SK-N-SH (cell line): Measurements from ENCODE around the gene SYT1. TPM values are rescaled to one million over a fixed set of nuclear protein-coding genes. Genes with fewer than 3 reads are reported as not detected.

Experiments used
- CTCF ChIA-PET: fragments of 300-600, 350-600 bp; formaldehyde crosslinking; extraction: SDS; loops from one replicate; lab custom pipeline; 2021; lab: Yijun Ruan, JAX
- POLR2A ChIA-PET: fragments of 350-600 bp; sonication (Branson Sonifier 250); formaldehyde crosslinking; extraction: SDS; loops from one replicate; lab custom pipeline; 2020; ENCODE audit warnings: antibody characterized with exemption, inconsistent platforms; lab: Yijun Ruan, JAX
- DNase-seq: peaks from one replicate; pipeline ENCODE4 v3.0.0; 2012
- H2AFZ ChIP-seq: fragments of 200-600 bp; sonication (generic); 2 replicates; pipeline ENCODE4 v1.8.1; 2016; ENCODE audit warnings: antibody characterized with exemption, mild to moderate bottlenecking, low read depth
- H3F3A ChIP-seq: fragments of 200-600 bp; sonication (generic); replicated peaks from 2 replicates; pipeline ENCODE3; 2016; ENCODE audit warnings: antibody characterized with exemption, mild to moderate bottlenecking; ENCODE audit not compliant: insufficient read depth
- H3K27ac ChIP-seq, 2 experiments: fragments of 200-500 bp in 1 of 2; fragments of 200-600 bp in 1 of 2; sonication (Bioruptor generic) in 1 of 2; sonication (generic), shearing (Covaris generic) in 1 of 2; 2 replicates each; pipeline versions ENCODE4 v1.5.1 to v1.6.1; 2014 to 2016; ENCODE audit warnings: low read depth in 2 of 2, inconsistent platforms in 1 of 2, low read length in 1 of 2, mild to moderate bottlenecking in 1 of 2, mixed read lengths in 1 of 2
- H3K27me3 ChIP-seq: fragments of 200-600 bp; sonication (generic), shearing (Covaris generic); 2 replicates; pipeline ENCODE4 v1.6.1; 2016; ENCODE audit warnings: mixed run types; ENCODE audit not compliant: insufficient read depth
- H3K36me3 ChIP-seq, 2 experiments: fragments of 200-500 bp in 1 of 2; fragments of 200-600 bp in 1 of 2; sonication (Bioruptor generic) in 1 of 2; sonication (generic) in 1 of 2; replicated peaks in 1 of 2; 2 replicates each; pipeline versions ENCODE3 to v1.5.1; 2014 to 2016; ENCODE audit warnings: low read length in 1 of 2, mild to moderate bottlenecking in 1 of 2; ENCODE audit not compliant: insufficient read depth in 2 of 2, control insufficient read depth in 1 of 2
- H3K4me1 ChIP-seq, 2 experiments: fragments of 200-500 bp in 1 of 2; fragments of 200-600 bp in 1 of 2; sonication (Bioruptor generic) in 1 of 2; sonication (generic), shearing (Covaris generic) in 1 of 2; 2 replicates each; pipeline versions ENCODE4 v1.5.1 to v1.6.1; 2014 to 2016; ENCODE audit warnings: low read depth in 1 of 2, low read length in 1 of 2, mixed run types in 1 of 2; ENCODE audit not compliant: insufficient read depth in 2 of 2, control insufficient read depth in 1 of 2
- H3K4me2 ChIP-seq: fragments of 200-600 bp; sonication (generic), shearing (Covaris generic); 2 replicates; pipeline ENCODE4 v1.6.1; 2017; ENCODE audit warnings: mixed run types
- H3K4me3 ChIP-seq, 2 experiments: fragments of 200-500 bp in 1 of 2; fragments of 200-600 bp in 1 of 2; sonication (Bioruptor generic) in 1 of 2; sonication (generic), shearing (Covaris generic) in 1 of 2; 2 replicates each; pipeline versions ENCODE4 v1.5.1 to v1.8.1; 2014 to 2016; ENCODE audit warnings: low read depth in 2 of 2, inconsistent platforms in 1 of 2, low read length in 1 of 2, mild to moderate bottlenecking in 1 of 2, mixed read lengths in 1 of 2, moderate library complexity in 1 of 2
- H3K79me2 ChIP-seq: fragments of 200-600 bp; sonication (generic); 2 replicates; pipeline ENCODE4 v1.8.1; 2017; ENCODE audit warnings: mild to moderate bottlenecking; ENCODE audit not compliant: insufficient read depth
- H3K9ac ChIP-seq: fragments of 200-600 bp; sonication (generic); 2 replicates; pipeline ENCODE4 v1.6.1; 2017; ENCODE audit warnings: mixed run types
- H3K9me2 ChIP-seq: fragments of 200-600 bp; sonication (generic); 2 replicates; pipeline ENCODE4 v1.6.1; 2017; ENCODE audit warnings: mixed run types
- H3K9me3 ChIP-seq: fragments of 200-600 bp; sonication (generic); 2 replicates; pipeline ENCODE4 v1.6.1; 2017; ENCODE audit warnings: mixed run types, mild to moderate bottlenecking, moderate library complexity
- H4K20me1 ChIP-seq: fragments of 200-600 bp; sonication (generic); 2 replicates; pipeline ENCODE4 v1.6.1; 2017; ENCODE audit warnings: mild to moderate bottlenecking, mixed run types; ENCODE audit not compliant: insufficient read depth
- CHD2 ChIP-seq: fragments of 150-350 bp; IDR thresholded peaks from 2 replicates; pipeline ENCODE4 v1.6.1; 2018; ENCODE audit warnings: low read length; ENCODE audit not compliant: partially characterized antibody
- ELF1 ChIP-seq: IDR thresholded peaks from 2 replicates; pipeline ENCODE4 v1.4.0; 2012
- EP300 ChIP-seq, 2 experiments: IDR thresholded peaks; 2 replicates each; pipeline versions ENCODE4 v1.4.0 to v1.6.1; 2012; ENCODE audit warnings: borderline replicate concordance in 1 of 2, low read depth in 1 of 2, low read length in 1 of 2
- EZH2phosphoT487 ChIP-seq: fragments of 200-600 bp; sonication (generic); IDR thresholded peaks from 2 replicates; pipeline ENCODE4 v1.6.1; 2017; ENCODE audit warnings: low read depth, mixed run types, mild to moderate bottlenecking, antibody characterized with exemption, moderate library complexity, borderline replicate concordance
- FOSL2 ChIP-seq: IDR thresholded peaks from 2 replicates; pipeline ENCODE4 v1.4.0; 2012; ENCODE audit warnings: low read depth, mild to moderate bottlenecking, moderate library complexity, borderline replicate concordance
- JUND ChIP-seq: IDR thresholded peaks from 2 replicates; pipeline ENCODE4 v1.4.0; 2012
- MAX ChIP-seq: IDR thresholded peaks from 2 replicates; pipeline ENCODE4 v1.4.0; 2012; ENCODE audit warnings: low read depth
- MEF2A ChIP-seq: IDR thresholded peaks from 2 replicates; pipeline ENCODE4 v1.4.0; 2012; ENCODE audit warnings: low read depth, borderline replicate concordance
- MXI1 ChIP-seq: IDR thresholded peaks from 2 replicates; pipeline ENCODE4 v1.6.1; 2012; ENCODE audit warnings: mild to moderate bottlenecking, low read depth, low read length, improper control_type of control experiment
- PBX3 ChIP-seq: IDR thresholded peaks from 2 replicates; pipeline ENCODE4; 2012
- RAD21 ChIP-seq: IDR thresholded peaks from 2 replicates; pipeline ENCODE4 v1.6.1; 2012; ENCODE audit warnings: mild to moderate bottlenecking, low read length
- RFX5 ChIP-seq: IDR thresholded peaks from 2 replicates; pipeline ENCODE4 v1.6.1; 2012; ENCODE audit warnings: mild to moderate bottlenecking, improper control_type of control experiment, low read length
- SIN3A ChIP-seq: IDR thresholded peaks from 2 replicates; pipeline ENCODE4 v1.6.1; 2012; ENCODE audit warnings: low read depth, mild to moderate bottlenecking, low read length, moderate library complexity, borderline replicate concordance
- SMC3 ChIP-seq: IDR thresholded peaks from 2 replicates; pipeline ENCODE4 v1.6.1; 2012; ENCODE audit warnings: low read depth, low read length, improper control_type of control experiment
- TAF1 ChIP-seq: IDR thresholded peaks from 2 replicates; pipeline ENCODE4 v1.6.1; 2012; ENCODE audit warnings: low read depth, mild to moderate bottlenecking, low read length, moderate library complexity, borderline replicate concordance
- TEAD4 ChIP-seq: IDR thresholded peaks from 2 replicates; pipeline ENCODE4 v1.4.0; 2012; ENCODE audit warnings: mild to moderate bottlenecking, borderline replicate concordance; ENCODE audit not compliant: insufficient read depth
- USF2 ChIP-seq: fragments of 150-350 bp; IDR thresholded peaks from 2 replicates; pipeline ENCODE4 v1.6.1; 2017; ENCODE audit warnings: antibody characterized with exemption, low read length, low read depth, borderline replicate concordance
- YY1 ChIP-seq: IDR thresholded peaks from 2 replicates; pipeline ENCODE4 v1.4.0; 2012; ENCODE audit warnings: low read depth, mild to moderate bottlenecking
- ZBTB33 ChIP-seq: IDR thresholded peaks from 2 replicates; pipeline ENCODE4 v1.4.0; 2012; ENCODE audit warnings: low read depth, borderline replicate concordance
- WGBS: methylation state at CpG from one replicate; pipeline ENCODE4 v1.1.6; 2017; ENCODE audit warnings: low lambda C conversion rate; 5-methylcytosine and 5-hydroxymethylcytosine counted together
- polyA plus RNA-seq, 3 experiments: library from polyadenylated mRNA; depleted of rRNA; stranded (reverse); fragments of >200 nt; gene quantifications; 2 replicates each; pipeline ENCODE4 v1.2.3, GENCODE V29; 2012

SYT1 gene
- polyA plus RNA-seq, 1 of the 3 experiments (the other 2 are of a cell fraction) = 12.7 TPM

DNA sequence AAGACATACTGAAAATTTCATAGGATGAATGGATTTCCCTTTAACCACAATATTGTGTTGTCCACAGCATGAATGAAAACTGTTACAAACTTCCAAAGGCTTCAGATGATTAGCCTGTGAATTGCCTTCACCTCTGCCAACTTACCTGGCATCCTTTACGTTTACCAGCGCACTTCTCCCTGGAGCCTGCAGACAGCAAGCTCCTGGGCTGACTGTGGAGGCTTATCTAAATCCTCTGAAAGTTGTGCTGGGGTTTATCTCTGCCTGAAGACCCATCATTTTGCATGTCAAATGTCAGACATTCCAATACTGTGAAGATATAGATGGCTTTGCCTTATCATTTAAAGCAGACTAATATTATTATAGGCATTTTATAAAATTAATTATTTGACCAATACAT is 403.0 kb downstream of the SYT1 start:
- no peaks in the 10 kb centered on the region for H3F3A ChIP-seq
- H3K4me1 ChIP-seq = peaks cover 0 to 3% of the 10 kb centered on the region in 2 experiments; a peak in 2 of 4 replicates
- ChIA-PET CTCF (no interaction called here), POLR2A (no interaction called here)
- DNase-seq = no peak
- WGBS = 95% methylated on average over 2 of the region's 2 CpGs
- no peaks in the 10 kb centered on the region for H3K27me3 ChIP-seq
- no peak overlapping the region for H3K9ac ChIP-seq
- no peak overlapping the region for H2AFZ ChIP-seq
- no peaks in the 10 kb centered on the region for H3K9me3 ChIP-seq
- H3K27ac ChIP-seq = no peak overlapping the region
- peaks cover 4 to 7% of the 10 kb centered on the region in 2 experiments for H3K36me3 ChIP-seq
- H4K20me1 ChIP-seq = no peaks in the 10 kb centered on the region
- no peak overlapping the region for H3K4me3 ChIP-seq
- no peaks in the 10 kb centered on the region for H3K79me2 ChIP-seq
- TF ChIP-seq SIN3A = no peak
- TF ChIP-seq FOSL2 = no peak
- TF ChIP-seq TAF1 = no peak
- TF ChIP-seq SMC3 = no peak
- TF ChIP-seq MEF2A = no peak
- TF ChIP-seq RFX5 = no peak
- no peak for TF ChIP-seq EP300 (IDR thresholded peaks at IDR 0.05; ENCODE audit: borderline replicate concordance in 1 of 2, low read depth in 1 of 2, low read length in 1 of 2)
- no peak for TF ChIP-seq ZBTB33
- no peak for TF ChIP-seq EZH2phosphoT487
- no peak for TF ChIP-seq YY1
- no peak for TF ChIP-seq JUND
- no peak for TF ChIP-seq MXI1
- H3K9me2 ChIP-seq = no peaks in the 10 kb centered on the region
- no peak overlapping the region for H3K4me2 ChIP-seq

GRCh38 chr12:79274501-79275064 is 410.0 kb downstream of the SYT1 start:
- Histone ChIP-seq H3K27ac (no peak overlapping the region), H3K9me3 (no peaks in the 10 kb centered on the region), H4K20me1 (no peaks in the 10 kb centered on the region), H3K36me3 (peaks cover 0 to 3% of the 10 kb centered on the region in 2 experiments), H3K9me2 (no peaks in the 10 kb centered on the region), H3K4me1 (no peaks in the 10 kb centered on the region), H3K27me3 (no peaks in the 10 kb centered on the region), H3K4me2 (no peak overlapping the region), H2AFZ (no peak overlapping the region), H3K4me3 (no peak overlapping the region), H3F3A (no peaks in the 10 kb centered on the region), H3K79me2 (no peaks in the 10 kb centered on the region), H3K9ac (no peak overlapping the region)
- CTCF ChIA-PET = no interaction called here
- WGBS = 96% methylated on average over 3 of the region's 4 CpGs
- no peak for TF ChIP-seq ELF1
- TF ChIP-seq RFX5 = no peak
- no peak for TF ChIP-seq MAX
- TF ChIP-seq SIN3A = no peak
- no peak for TF ChIP-seq EZH2phosphoT487
- no peak for TF ChIP-seq PBX3
- TF ChIP-seq CHD2 = no peak
- no peak for TF ChIP-seq RAD21
- TF ChIP-seq TEAD4 = no peak
- no peak for TF ChIP-seq USF2
- POLR2A ChIA-PET = no interaction called here
- DNase-seq = no peak
